KMS-11 (cell line): ENCODE measurements around the gene EXOSC10.

Experiments
- H2AFZ ChIP-seq: fragments of 200-600 bp; sonication (generic); 2 replicates; pipeline ENCODE4 v1.6.1; 2016; ENCODE audit warnings: antibody characterized with exemption, mixed run types, low read depth
- H3K27ac ChIP-seq: fragments of 200-600 bp; sonication (generic); 2 replicates; pipeline ENCODE4 v1.6.1; 2016; ENCODE audit warnings: mild to moderate bottlenecking, mixed run types
- H3K27me3 ChIP-seq: fragments of 200-600 bp; sonication (generic); 2 replicates; pipeline ENCODE4 v1.6.1; 2017; ENCODE audit warnings: mild to moderate bottlenecking, low read depth, mixed run types, moderate library complexity; ENCODE audit not compliant: insufficient read depth
- H3K36me3 ChIP-seq: fragments of 200-600 bp; sonication (generic); 2 replicates; pipeline ENCODE4 v1.6.1; 2017; ENCODE audit warnings: mild to moderate bottlenecking, mixed run types; ENCODE audit not compliant: insufficient read depth
- H3K4me1 ChIP-seq: fragments of 200-600 bp; sonication (generic); 2 replicates; pipeline ENCODE4 v1.6.1; 2016; ENCODE audit warnings: mild to moderate bottlenecking, low read depth, mixed run types; ENCODE audit not compliant: poor library complexity, severe bottlenecking
- H3K4me2 ChIP-seq: fragments of 200-600 bp; sonication (generic); 2 replicates; pipeline ENCODE4 v1.7.0; 2016; ENCODE audit warnings: mild to moderate bottlenecking, mixed run types
- H3K4me3 ChIP-seq: fragments of 200-600 bp; sonication (generic); IDR thresholded peaks from 2 replicates; pipeline ENCODE4 v1.6.1; 2017; ENCODE audit warnings: low read depth, low read length, mixed read lengths; ENCODE audit not compliant: insufficient read depth
- H3K79me2 ChIP-seq: fragments of 200-600 bp; sonication (generic); 2 replicates; pipeline ENCODE4 v1.6.1; 2016; ENCODE audit warnings: low read depth, mixed run types; ENCODE audit not compliant: insufficient read depth
- H3K9ac ChIP-seq: fragments of 200-600 bp; sonication (generic); 2 replicates; pipeline ENCODE4 v1.6.1; 2016; ENCODE audit warnings: mild to moderate bottlenecking, mixed run types
- H4K20me1 ChIP-seq: fragments of 200-600 bp; sonication (generic); 2 replicates; pipeline ENCODE4 v1.6.1; 2016; ENCODE audit warnings: mild to moderate bottlenecking, mixed run types; ENCODE audit not compliant: insufficient read depth
- TF ChIP-seq, protein P1 (sequence below): fragments of 200-600 bp; sonication (generic); conservative IDR thresholded peaks from 2 replicates; pipeline ENCODE4 v1.6.1; 2017; ENCODE audit warnings: low read depth, mild to moderate bottlenecking, antibody characterized with exemption, low read length, moderate library complexity, mixed read lengths

The EXOSC10 gene

DNA sequence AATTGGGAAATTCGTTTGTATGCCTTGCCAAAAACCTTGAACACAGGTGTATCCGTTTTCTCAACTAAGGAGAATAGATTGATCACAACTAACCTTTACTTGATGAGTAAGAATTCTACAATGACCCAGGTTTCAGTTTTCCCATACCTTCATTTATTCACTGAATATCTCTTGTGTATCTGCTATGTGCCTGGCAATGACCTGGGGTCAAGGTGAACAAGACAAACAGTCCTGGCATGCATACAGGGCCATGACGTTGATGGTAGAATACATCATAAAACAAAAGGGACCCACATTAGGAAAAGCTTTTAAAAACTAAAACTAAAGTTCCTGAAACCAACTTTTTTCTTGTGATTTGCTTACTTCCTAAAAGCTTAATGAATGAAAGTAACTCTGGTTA lies 32.1 kb upstream of the EXOSC10 start:
- H3K9ac ChIP-seq, result no peak overlapping the region
- H3K4me3 ChIP-seq, result no peak overlapping the region
- no peak overlapping the region for H3K27ac ChIP-seq
- H4K20me1 ChIP-seq, result no peaks in the 10 kb centered on the region
- H3K79me2 ChIP-seq, result no peaks in the 10 kb centered on the region
- H3K27me3 ChIP-seq, result no peaks in the 10 kb centered on the region
- H2AFZ ChIP-seq, result no peak overlapping the region
- H3K4me1 ChIP-seq, result no peaks in the 10 kb centered on the region
- peaks cover 5% of the 10 kb centered on the region; the same call in 1 of the 2 replicates for H3K36me3 ChIP-seq
- TF ChIP-seq, protein P1, sequence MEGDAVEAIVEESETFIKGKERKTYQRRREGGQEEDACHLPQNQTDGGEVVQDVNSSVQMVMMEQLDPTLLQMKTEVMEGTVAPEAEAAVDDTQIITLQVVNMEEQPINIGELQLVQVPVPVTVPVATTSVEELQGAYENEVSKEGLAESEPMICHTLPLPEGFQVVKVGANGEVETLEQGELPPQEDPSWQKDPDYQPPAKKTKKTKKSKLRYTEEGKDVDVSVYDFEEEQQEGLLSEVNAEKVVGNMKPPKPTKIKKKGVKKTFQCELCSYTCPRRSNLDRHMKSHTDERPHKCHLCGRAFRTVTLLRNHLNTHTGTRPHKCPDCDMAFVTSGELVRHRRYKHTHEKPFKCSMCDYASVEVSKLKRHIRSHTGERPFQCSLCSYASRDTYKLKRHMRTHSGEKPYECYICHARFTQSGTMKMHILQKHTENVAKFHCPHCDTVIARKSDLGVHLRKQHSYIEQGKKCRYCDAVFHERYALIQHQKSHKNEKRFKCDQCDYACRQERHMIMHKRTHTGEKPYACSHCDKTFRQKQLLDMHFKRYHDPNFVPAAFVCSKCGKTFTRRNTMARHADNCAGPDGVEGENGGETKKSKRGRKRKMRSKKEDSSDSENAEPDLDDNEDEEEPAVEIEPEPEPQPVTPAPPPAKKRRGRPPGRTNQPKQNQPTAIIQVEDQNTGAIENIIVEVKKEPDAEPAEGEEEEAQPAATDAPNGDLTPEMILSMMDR, result no peak
- no peak overlapping the region for H3K4me2 ChIP-seq

DNA sequence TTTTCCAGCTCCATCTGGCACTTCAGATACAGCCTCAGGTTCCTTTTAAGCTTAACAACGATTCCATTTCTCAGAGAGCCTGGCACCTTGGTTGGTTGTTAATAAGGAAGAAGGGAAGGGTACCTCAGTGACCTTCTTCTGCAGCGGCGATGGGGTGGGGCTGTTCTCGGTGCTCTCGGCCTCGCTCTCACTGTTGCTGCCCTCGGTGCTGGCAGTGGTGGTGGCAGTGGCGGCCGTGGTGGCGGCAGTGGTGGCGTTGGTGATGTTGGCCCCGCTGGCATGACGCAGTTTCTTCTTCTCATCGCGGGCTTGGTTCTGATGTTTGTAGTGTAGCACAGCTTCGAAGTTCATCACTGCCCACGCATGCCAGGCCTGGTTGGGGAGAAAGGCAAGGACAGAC lies 30.7 kb upstream of the EXOSC10 start:
- Histone ChIP-seq H3K4me1 (no peaks in the 10 kb centered on the region), H3K9ac (no peak overlapping the region), H3K79me2 (no peaks in the 10 kb centered on the region), H3K4me2 (no peak overlapping the region), H3K36me3 (peaks cover 5% of the 10 kb centered on the region; the same call in 1 of the 2 replicates), H3K4me3 (no peak overlapping the region), H3K27me3 (no peaks in the 10 kb centered on the region), H4K20me1 (no peaks in the 10 kb centered on the region), H3K27ac (no peak overlapping the region), H2AFZ (no peak overlapping the region)
- TF ChIP-seq, protein P1, result no peak

- TF ChIP-seq, protein P1, result no peak
- H3K4me1 ChIP-seq, result no peaks in the 10 kb centered on the region
- H3K79me2 ChIP-seq, result no peaks in the 10 kb centered on the region
- H2AFZ ChIP-seq, result no peak overlapping the region
- H4K20me1 ChIP-seq, result no peaks in the 10 kb centered on the region
- H3K4me2 ChIP-seq, result no peak overlapping the region
- no peak overlapping the region for H3K9ac ChIP-seq
- no peak overlapping the region for H3K4me3 ChIP-seq
- H3K27me3 ChIP-seq, result no peaks in the 10 kb centered on the region
- H3K36me3 ChIP-seq, result peaks cover 6% of the 10 kb centered on the region; the same call in 1 of the 2 replicates
- H3K27ac ChIP-seq, result no peak overlapping the region
Observed at GRCh38 chr1:11129649-11130390, 30.2 kb upstream of the EXOSC10 start.

GRCh38 chr1:11126569-11126968 lies 26.9 kb upstream of the EXOSC10 start:
- no peak overlapping the region for H2AFZ ChIP-seq
- no peak overlapping the region for H3K4me3 ChIP-seq
- no peak overlapping the region for H3K4me2 ChIP-seq
- no peak overlapping the region for H3K9ac ChIP-seq
- H3K4me1 ChIP-seq, result no peaks in the 10 kb centered on the region
- H3K27me3 ChIP-seq, result no peaks in the 10 kb centered on the region
- TF ChIP-seq, protein P1, result no peak
- no peaks in the 10 kb centered on the region for H3K79me2 ChIP-seq
- H3K36me3 ChIP-seq, result peaks cover 10% of the 10 kb centered on the region; the same call in 1 of the 2 replicates
- H3K27ac ChIP-seq, result no peak overlapping the region
- H4K20me1 ChIP-seq, result no peaks in the 10 kb centered on the region
